ENCODE results near the gene NEGR1.

The NEGR1 gene

GRCh38 chr1:71526824-71527223 is 755.5 kb downstream of the NEGR1 start:
- no peak for DNase-seq

GRCh38 chr1:71522721-71523120 is 759.6 kb downstream of the NEGR1 start:
- DNase-seq: no peak

GRCh38 chr1:71521655-71522264 is 760.6 kb downstream of the NEGR1 start:
- DNase-seq: no peak

GRCh38 chr1:71511505-71511904 is 770.8 kb downstream of the NEGR1 start:
- DNase-seq: no peak

GRCh38 chr1:71510725-71511124 is 771.6 kb downstream of the NEGR1 start:
- DNase-seq: no peak

- DNase-seq: no peak
These were observed 773.2 kb downstream of the NEGR1 start for GRCh38 chr1:71509051-71509595.

GRCh38 chr1:71502006-71502405 is 780.3 kb downstream of the NEGR1 start:
- no peak for DNase-seq

- DNase-seq: no peak
These were observed 783.8 kb downstream of the NEGR1 start for GRCh38 chr1:71498542-71498941.

- DNase-seq: no peak
These were observed 788.2 kb downstream of the NEGR1 start for GRCh38 chr1:71494163-71494562.

GRCh38 chr1:71492298-71493041 is 789.9 kb downstream of the NEGR1 start:
- DNase-seq: no peak

- no peak for DNase-seq
These were observed 791.9 kb downstream of the NEGR1 start for GRCh38 chr1:71490432-71490831.

GRCh38 chr1:71488555-71489252 is 793.6 kb downstream of the NEGR1 start:
- no peak for DNase-seq

- DNase-seq: no peak
These were observed 809.0 kb downstream of the NEGR1 start for GRCh38 chr1:71473331-71473730.

GRCh38 chr1:71465093-71465492 is 817.2 kb downstream of the NEGR1 start:
- no peak for DNase-seq

- DNase-seq: no peak
These were observed 818.3 kb downstream of the NEGR1 start for GRCh38 chr1:71464016-71464415.

- DNase-seq: no peak
These were observed 819.2 kb downstream of the NEGR1 start for GRCh38 chr1:71463144-71463543.

- DNase-seq: no peak
These were observed 820.1 kb downstream of the NEGR1 start for GRCh38 chr1:71462247-71462646.

- DNase-seq: no peak
These were observed 820.9 kb downstream of the NEGR1 start for GRCh38 chr1:71461416-71461815.

GRCh38 chr1:71448444-71448843 is 833.9 kb downstream of the NEGR1 start:
- DNase-seq: no peak

- no peak for DNase-seq
These were observed 843.7 kb downstream of the NEGR1 start for GRCh38 chr1:71438626-71439025.

- no peak for DNase-seq
These were observed 846.4 kb downstream of the NEGR1 start for GRCh38 chr1:71435951-71436350.

- DNase-seq: no peak
These were observed 848.1 kb downstream of the NEGR1 start for GRCh38 chr1:71434240-71434639.

GRCh38 chr1:71428029-71428428 is 854.3 kb downstream of the NEGR1 start:
- DNase-seq: no peak

GRCh38 chr1:71427066-71427465 is 855.3 kb downstream of the NEGR1 start:
- no peak for DNase-seq
